SJSA1 (cell line): ENCODE results near the gene TMBIM4. TPM values are rescaled to one million over a fixed set of nuclear protein-coding genes. Genes with fewer than 3 reads are reported as not detected.

Source experiments
- DNase-seq, 2 experiments: peaks; one replicate each; pipeline ENCODE4 v3.0.0-alpha.2; 2015 to 2020; ENCODE audit warnings: low spot score in 2 of 2, low read depth in 1 of 2
- H3K27ac ChIP-seq: fragments of 250-450 bp; sonication (Bioruptor Pico); 2 replicates; pipeline ENCODE4 v1.5.1; 2020; ENCODE audit warnings: mild to moderate bottlenecking, moderate library complexity
- H3K27me3 ChIP-seq: fragments of 250-450 bp; sonication (Bioruptor Pico); replicated peaks from 2 replicates; pipeline ENCODE4 v1.5.1; 2020; ENCODE audit warnings: mild to moderate bottlenecking, moderate library complexity
- H3K36me3 ChIP-seq: fragments of 250-450 bp; sonication (Bioruptor Pico); 2 replicates; pipeline ENCODE4 v1.5.1; 2020; ENCODE audit warnings: mild to moderate bottlenecking
- H3K4me1 ChIP-seq: fragments of 250-450 bp; sonication (Bioruptor Pico); replicated peaks from 2 replicates; pipeline ENCODE4 v1.6.1; 2021; ENCODE audit warnings: mild to moderate bottlenecking
- H3K4me3 ChIP-seq: fragments of 250-450 bp; sonication (Bioruptor Pico); 2 replicates; pipeline ENCODE4 v1.5.1; 2020; ENCODE audit warnings: mild to moderate bottlenecking
- H3K9me3 ChIP-seq: fragments of 250-450 bp; sonication (Bioruptor Pico); replicated peaks from 2 replicates; pipeline ENCODE4 v1.5.1; 2020; ENCODE audit warnings: mild to moderate bottlenecking
- total RNA-seq: library from RNA; depleted of rRNA; stranded (reverse); fragments of >200 nt; shearing (Covaris generic); gene quantifications from 2 replicates; pipeline ENCODE4 v1.2.3, GENCODE V29; 2014

Gene TMBIM4
- total RNA-seq, 1 experiment from 2014 or later, result 162 TPM

DNA sequence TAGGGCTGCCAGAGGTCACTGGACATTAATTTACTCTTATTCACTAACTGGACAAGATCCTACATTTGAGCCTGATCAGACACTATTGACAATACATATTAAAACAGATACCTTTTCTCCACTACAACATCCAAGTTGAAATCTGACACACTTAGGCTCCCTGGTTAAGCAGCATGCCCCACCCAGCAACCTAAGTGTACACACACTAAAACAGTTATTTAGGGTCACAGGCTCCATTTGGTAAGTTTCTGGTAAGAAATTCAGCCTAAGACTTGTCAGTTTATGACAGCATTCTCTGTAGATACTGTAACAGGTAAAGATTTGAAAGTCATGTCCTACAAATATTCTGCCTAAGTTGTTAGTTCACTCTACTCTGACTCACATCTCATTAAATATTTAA, 27.0 kb downstream of the TMBIM4 start:
- no peaks in the 10 kb centered on the region for H3K9me3 ChIP-seq
- no peak overlapping the region for H3K27ac ChIP-seq
- no peak for DNase-seq
- no peaks in the 10 kb centered on the region for H3K27me3 ChIP-seq
- H3K36me3 ChIP-seq, result peaks cover 78% of the 10 kb centered on the region
- H3K4me1 ChIP-seq, result peaks cover 10% of the 10 kb centered on the region
- H3K4me3 ChIP-seq, result no peak overlapping the region

- no peak overlapping the region for H3K4me3 ChIP-seq
- no peaks in the 10 kb centered on the region for H3K27me3 ChIP-seq
- no peak for DNase-seq
- peaks cover 10% of the 10 kb centered on the region for H3K4me1 ChIP-seq
- no peaks in the 10 kb centered on the region for H3K9me3 ChIP-seq
- H3K36me3 ChIP-seq, result peaks cover 91% of the 10 kb centered on the region
- H3K27ac ChIP-seq, result no peak overlapping the region
Observed at GRCh38 chr12:66141299-66141698, 28.5 kb downstream of the TMBIM4 start.

DNA sequence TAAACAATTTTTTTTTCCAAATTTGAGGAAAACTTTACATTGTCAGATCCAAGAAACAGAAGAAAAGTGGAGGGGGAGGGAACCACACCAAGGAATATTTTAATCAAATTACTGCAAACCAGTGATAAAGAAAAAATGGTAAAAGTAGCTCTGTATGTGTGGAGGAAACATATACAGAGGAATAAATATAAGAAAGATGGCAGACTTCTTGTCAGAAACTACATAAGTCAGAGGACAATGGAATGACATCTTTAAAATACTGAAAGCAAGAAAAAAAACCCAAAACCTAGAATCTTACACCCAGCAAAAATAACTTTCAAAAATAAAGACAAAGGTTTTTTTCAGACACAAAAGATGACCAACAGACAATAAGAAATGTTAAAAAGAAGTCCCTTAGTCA, 29.1 kb downstream of the TMBIM4 start:
- Histone ChIP-seq H3K9me3 (no peaks in the 10 kb centered on the region), H3K36me3 (peaks cover 89% of the 10 kb centered on the region), H3K4me3 (no peak overlapping the region), H3K27me3 (no peaks in the 10 kb centered on the region), H3K4me1 (peaks cover 10% of the 10 kb centered on the region), H3K27ac (no peak overlapping the region)
- no peak for DNase-seq

GRCh38 chr12:66139328-66139727, 30.5 kb downstream of the TMBIM4 start:
- Histone ChIP-seq H3K4me3 (no peak overlapping the region), H3K27me3 (no peaks in the 10 kb centered on the region), H3K4me1 (no peaks in the 10 kb centered on the region), H3K9me3 (no peaks in the 10 kb centered on the region), H3K36me3 (peaks cover 75% of the 10 kb centered on the region), H3K27ac (no peak overlapping the region)
- DNase-seq, result no peak

GRCh38 chr12:66137937-66138336, 31.9 kb downstream of the TMBIM4 start:
- H3K27me3 ChIP-seq, result no peaks in the 10 kb centered on the region
- H3K4me1 ChIP-seq, result peaks cover 4% of the 10 kb centered on the region
- H3K9me3 ChIP-seq, result no peaks in the 10 kb centered on the region
- H3K4me3 ChIP-seq, result no peak overlapping the region
- no peak for DNase-seq
- peaks cover 70% of the 10 kb centered on the region for H3K36me3 ChIP-seq
- H3K27ac ChIP-seq, result no peak overlapping the region

DNA sequence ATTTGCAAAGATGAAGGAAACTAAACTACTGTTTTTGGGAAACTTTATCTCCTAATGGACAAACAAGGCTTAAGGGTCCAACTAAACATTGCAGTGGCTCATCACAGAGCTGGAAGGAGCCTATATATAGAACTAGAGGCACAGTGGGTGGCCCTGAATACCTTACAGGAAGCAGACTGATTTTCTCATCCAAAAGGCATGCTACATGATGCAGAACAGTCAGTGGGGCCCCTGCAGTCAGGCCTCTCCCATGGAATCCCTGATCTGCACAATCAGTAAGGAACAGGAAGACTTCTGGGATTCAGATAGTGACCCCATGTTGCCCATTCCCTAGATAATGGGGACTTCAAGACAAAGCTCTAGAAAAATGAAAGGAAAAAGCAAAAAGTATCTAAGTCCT, 37.4 kb downstream of the TMBIM4 start:
- DNase-seq, result peak; percentile 90 to 92
- H3K36me3 ChIP-seq, result peaks cover 48% of the 10 kb centered on the region
- H3K9me3 ChIP-seq, result no peaks in the 10 kb centered on the region
- peaks cover 24% of the 10 kb centered on the region for H3K4me1 ChIP-seq
- H3K4me3 ChIP-seq, result no peak overlapping the region
- peak overlapping the region; percentile 78 for H3K27ac ChIP-seq
- no peaks in the 10 kb centered on the region for H3K27me3 ChIP-seq

GRCh38 chr12:66131067-66131688, 38.6 kb downstream of the TMBIM4 start:
- H3K36me3 ChIP-seq, result peaks cover 47% of the 10 kb centered on the region
- peak overlapping the region; percentile 78 for H3K27ac ChIP-seq
- H3K27me3 ChIP-seq, result no peaks in the 10 kb centered on the region
- H3K4me1 ChIP-seq, result peaks cover 24% of the 10 kb centered on the region
- peak in 1 of 2 experiments; percentile 11 for DNase-seq
- H3K9me3 ChIP-seq, result no peaks in the 10 kb centered on the region
- H3K4me3 ChIP-seq, result peak overlapping the region; percentile 70

GRCh38 chr12:66130267-66131066, 39.3 kb downstream of the TMBIM4 start, which contains the start of gene LLPH:
LLPH (minus strand) TSS chr12:66130750; CDS start chr12:66129106, 1,644 bp downstream.
- Histone ChIP-seq H3K27ac (peak within 1 kb of the TSS; percentile 78), H3K27me3 (no peaks in the 10 kb centered on the region), H3K4me3 (peak within 1 kb of the TSS; percentile 70), H3K4me1 (peaks cover 24% of the 10 kb centered on the region), H3K36me3 (peaks cover 51% of the 10 kb centered on the region), H3K9me3 (no peaks in the 10 kb centered on the region)
- peak; percentile 77 to 90 for DNase-seq

- H3K4me1 ChIP-seq, result peaks cover 24% of the 10 kb centered on the region
- peak overlapping the region; percentile 70 for H3K4me3 ChIP-seq
- peak in 1 of 2 experiments; percentile 10 for DNase-seq
Observed at GRCh38 chr12:66129934-66130266, 39.9 kb downstream of the TMBIM4 start.

DNA sequence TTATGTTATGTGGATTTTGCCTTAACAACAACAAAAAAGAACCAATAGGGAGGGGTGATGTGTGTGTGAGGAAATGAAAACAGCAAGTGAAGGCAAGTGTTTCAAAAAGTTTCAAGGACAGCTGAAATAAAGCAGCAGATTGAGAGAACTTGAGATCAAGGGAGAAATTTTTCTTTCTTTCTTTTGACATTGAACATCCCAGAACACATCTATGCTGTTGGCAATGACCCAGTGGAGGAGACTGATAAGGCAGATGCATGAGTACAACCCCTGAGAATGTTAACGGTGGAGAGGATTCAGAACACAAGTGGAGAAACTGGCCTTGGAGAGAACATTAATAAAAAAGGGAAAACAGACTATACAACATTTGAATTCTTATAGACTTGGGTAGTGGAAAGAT, 42.1 kb downstream of the TMBIM4 start:
- peaks cover 17% of the 10 kb centered on the region for H3K4me1 ChIP-seq
- DNase-seq, result no peak
- H3K36me3 ChIP-seq, result peaks cover 69% of the 10 kb centered on the region
- H3K27ac ChIP-seq, result no peak overlapping the region
- H3K4me3 ChIP-seq, result no peak overlapping the region
- H3K27me3 ChIP-seq, result no peaks in the 10 kb centered on the region
- H3K9me3 ChIP-seq, result no peaks in the 10 kb centered on the region

More at GRCh38 chr12:66129934-66130266, 39.9 kb downstream of the TMBIM4 start:
- H3K27ac ChIP-seq, result peak overlapping the region; percentile 78
- peaks cover 57% of the 10 kb centered on the region for H3K36me3 ChIP-seq
- no peaks in the 10 kb centered on the region for H3K9me3 ChIP-seq
- H3K27me3 ChIP-seq, result no peaks in the 10 kb centered on the region

DNA sequence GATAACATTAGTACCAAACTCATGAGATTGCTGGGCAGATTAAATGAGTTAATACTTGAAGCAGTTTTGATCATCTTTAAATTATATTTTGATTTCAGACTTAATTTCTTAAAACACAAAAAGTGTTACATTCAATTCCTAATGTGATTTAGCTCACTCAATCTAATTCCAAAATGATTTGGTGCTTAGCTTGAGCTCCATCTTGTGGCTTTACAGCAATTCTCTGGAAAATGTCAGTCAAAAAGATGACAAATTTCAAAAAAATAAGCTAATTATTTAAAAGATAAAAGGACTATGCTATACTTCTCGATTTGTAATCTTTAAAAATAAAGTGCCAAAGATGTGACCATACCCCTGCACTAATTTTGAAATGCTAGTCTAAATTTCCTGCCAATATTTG, 49.3 kb downstream of the TMBIM4 start:
- Histone ChIP-seq H3K27me3 (no peaks in the 10 kb centered on the region), H3K36me3 (peaks cover 56% of the 10 kb centered on the region), H3K4me3 (no peak overlapping the region), H3K4me1 (no peaks in the 10 kb centered on the region), H3K27ac (no peak overlapping the region), H3K9me3 (no peaks in the 10 kb centered on the region)
- no peak for DNase-seq

GRCh38 chr12:66119870-66120241, 49.9 kb downstream of the TMBIM4 start:
- Histone ChIP-seq H3K4me3 (no peak overlapping the region), H3K36me3 (peaks cover 50% of the 10 kb centered on the region), H3K9me3 (no peaks in the 10 kb centered on the region), H3K4me1 (no peaks in the 10 kb centered on the region), H3K27me3 (no peaks in the 10 kb centered on the region), H3K27ac (no peak overlapping the region)
- no peak for DNase-seq

- Histone ChIP-seq H3K4me3 (no peak overlapping the region), H3K27ac (no peak overlapping the region), H3K36me3 (peaks cover 45% of the 10 kb centered on the region), H3K9me3 (no peaks in the 10 kb centered on the region), H3K4me1 (no peaks in the 10 kb centered on the region), H3K27me3 (no peaks in the 10 kb centered on the region)
- DNase-seq, result no peak
Observed at GRCh38 chr12:66119229-66119869, 50.4 kb downstream of the TMBIM4 start.
